HepG2 (cell line): Measurements from ENCODE around the gene PRXL2B. TPM values are rescaled to one million over a fixed set of nuclear protein-coding genes. Genes with fewer than 3 reads are reported as not detected.

Source experiments
- BATF2 ChIP-seq: sonication (generic); formaldehyde crosslinking; IDR thresholded peaks from 2 replicates; pipeline ENCODE4 v1.8.0; 2022; ENCODE audit warnings: mild to moderate bottlenecking, missing genetic modification reagents, moderate library complexity
- GPBP1L1 ChIP-seq: sonication (generic); formaldehyde crosslinking; IDR thresholded peaks from 2 replicates; pipeline ENCODE4 v1.5.0; 2020; ENCODE audit warnings: mild to moderate bottlenecking, missing genetic modification reagents
- HOXA3 ChIP-seq: sonication (generic); formaldehyde crosslinking; IDR thresholded peaks from 2 replicates; pipeline ENCODE4 v1.5.0; 2020; ENCODE audit warnings: missing genetic modification reagents
- MAF1 ChIP-seq: sonication (generic); formaldehyde crosslinking; IDR thresholded peaks from 2 replicates; pipeline ENCODE4 v1.5.0; 2020; ENCODE audit warnings: missing genetic modification reagents, borderline replicate concordance
- MIER3 ChIP-seq: IDR thresholded peaks from 2 replicates; pipeline ENCODE4 v1.6.1; 2016; ENCODE audit warnings: missing compliant biosample characterization, borderline replicate concordance
- PRPF4 ChIP-seq: fragments of 200-400 bp; formaldehyde crosslinking; IDR thresholded peaks from 2 replicates; pipeline ENCODE4 v1.6.1; 2016; ENCODE audit warnings: low read length, low read depth; ENCODE audit not compliant: poor library complexity, severe bottlenecking
- RARG ChIP-seq: sonication (generic); formaldehyde crosslinking; IDR thresholded peaks from 2 replicates; pipeline ENCODE4 v1.4.0; 2020; ENCODE audit warnings: low read depth, mild to moderate bottlenecking, missing genetic modification reagents
- SMAD9 ChIP-seq: sonication (generic); formaldehyde crosslinking; IDR thresholded peaks from 2 replicates; pipeline ENCODE4 v1.5.1; 2020; ENCODE audit warnings: mild to moderate bottlenecking, missing genetic modification reagents
- SOX6 ChIP-seq, 2 experiments: fragments of 450-650 bp in 1 of 2; sonication (generic) in 1 of 2; formaldehyde crosslinking in 1 of 2; IDR thresholded peaks; 2 replicates each; pipeline versions ENCODE4 v1.4.0 to v1.6.1; 2017 to 2020; ENCODE audit warnings: antibody characterized with exemption in 1 of 2, mild to moderate bottlenecking in 1 of 2, missing genetic modification reagents in 1 of 2
- TAF1 ChIP-seq: sonication (generic); formaldehyde crosslinking; IDR thresholded peaks from 2 replicates; pipeline ENCODE4 v1.4.0; 2020; ENCODE audit warnings: missing genetic modification reagents
- ZNF207 ChIP-seq: fragments of 450-650 bp; IDR thresholded peaks from 2 replicates; pipeline ENCODE4 v1.6.1; 2016; ENCODE audit warnings: antibody characterized with exemption, borderline replicate concordance
- ZNF230 ChIP-seq: sonication (generic); formaldehyde crosslinking; IDR thresholded peaks from 2 replicates; pipeline ENCODE4 v1.4.0; 2020; ENCODE audit warnings: mild to moderate bottlenecking, missing genetic modification reagents
- ZNF343 ChIP-seq: sonication (generic); formaldehyde crosslinking; IDR thresholded peaks from 2 replicates; pipeline ENCODE4 v1.4.0; 2020; ENCODE audit warnings: mild to moderate bottlenecking, missing genetic modification reagents
- polyA plus RNA-seq, 8 experiments: library from polyadenylated mRNA; depleted of rRNA in 3 of 8; stranded (reverse) in 7 of 8; unstranded in 1 of 8; fragments of >200 nt; fragmentation: Illumina TruSeq in 4 of 8; extraction: Trizol in 4 of 8; gene quantifications; 2 replicates each; pipeline versions ENCODE4 v1.2.1 to v1.2.3, GENCODE V29; 2011 to 2016; ENCODE audit warnings: low read depth in 4 of 8, missing spikeins in 1 of 8, mixed read lengths in 1 of 8; ENCODE audit not compliant: insufficient read depth in 1 of 8
- total RNA-seq, 5 experiments: library from RNA; depleted of rRNA; stranded (reverse); fragments of >200 nt; fragmentation: Illumina TruSeq; extraction: Trizol; gene quantifications; 2 replicates each; pipeline ENCODE4 v1.2.3, GENCODE V29; 2016; ENCODE audit warnings: low read depth in 1 of 5
- TF ChIP-seq, protein P1 (sequence below): sonication (generic); formaldehyde crosslinking; IDR thresholded peaks from 2 replicates; pipeline ENCODE4 v1.4.0; 2020; ENCODE audit warnings: missing genetic modification reagents
- TF ChIP-seq, protein P2 (sequence below): sonication (generic); formaldehyde crosslinking; IDR thresholded peaks from 2 replicates; pipeline ENCODE4 v1.5.0; 2020; ENCODE audit warnings: missing genetic modification reagents
- TF ChIP-seq, protein P3 (sequence below): sonication (generic); formaldehyde crosslinking; IDR thresholded peaks from 2 replicates; pipeline ENCODE4 v1.5.1; 2020; ENCODE audit warnings: mild to moderate bottlenecking, missing genetic modification reagents

Gene PRXL2B
- total and polyA plus RNA-seq, 2 of the 13 experiments (the other 11 are each of a cell fraction or from before 2014, with no cell fraction given) = 16.8 to 22.1 TPM

DNA sequence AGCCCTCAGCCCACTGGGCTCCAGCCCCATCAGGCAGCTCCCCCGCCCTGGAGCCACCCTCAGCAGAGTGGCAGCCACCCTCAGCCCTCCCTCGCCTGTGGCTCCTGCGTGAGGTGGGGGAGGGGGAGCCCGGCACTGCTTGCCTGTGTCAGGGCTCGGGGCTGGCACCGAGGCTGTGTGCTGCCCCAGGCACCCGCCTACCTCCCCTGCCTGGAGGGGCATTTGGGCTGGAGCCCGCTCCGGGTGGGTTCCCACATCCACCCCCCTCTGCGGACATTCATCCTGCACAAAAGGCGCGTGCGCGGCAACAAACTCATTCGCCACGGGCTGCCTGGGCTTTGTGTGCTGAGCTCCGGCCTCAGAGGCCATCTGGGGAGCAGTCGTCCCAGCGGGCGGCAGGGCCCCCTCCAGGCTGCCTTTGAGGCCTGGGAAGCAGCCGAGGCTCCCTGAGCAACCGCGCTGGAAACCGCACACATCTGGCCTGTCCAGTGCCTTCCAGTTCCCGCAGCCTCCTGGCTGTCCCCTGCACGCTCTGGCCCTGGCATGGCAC is 43.0 kb upstream of the PRXL2B start (continued):
- TF ChIP-seq SOX6 (IDR thresholded peaks at IDR 0.05) (no peak), SOX6 (CRISPR knock-in tag; IDR thresholded peaks at IDR 0.05) (no peak), MAF1 (CRISPR knock-in tag) (no peak), ZNF230 (CRISPR knock-in tag) (0 out of 2 replicates have a peak, but pooled peaks have one; percentile 32), HOXA3 (CRISPR knock-in tag) (peak; percentile 15; the same call in 1 of the 2 replicates), PRPF4 (no peak), GPBP1L1 (CRISPR knock-in tag) (no peak), SMAD9 (CRISPR knock-in tag) (no peak), TAF1 (CRISPR knock-in tag) (peak; percentile 16; the same call in 1 of the 2 replicates), BATF2 (CRISPR knock-in tag) (no peak), MIER3 (no peak), RARG (CRISPR knock-in tag) (no peak), ZNF207 (no peak), ZNF343 (CRISPR knock-in tag) (0 out of 2 replicates have a peak, but pooled peaks have one; percentile 61)
- TF ChIP-seq, protein P1, sequence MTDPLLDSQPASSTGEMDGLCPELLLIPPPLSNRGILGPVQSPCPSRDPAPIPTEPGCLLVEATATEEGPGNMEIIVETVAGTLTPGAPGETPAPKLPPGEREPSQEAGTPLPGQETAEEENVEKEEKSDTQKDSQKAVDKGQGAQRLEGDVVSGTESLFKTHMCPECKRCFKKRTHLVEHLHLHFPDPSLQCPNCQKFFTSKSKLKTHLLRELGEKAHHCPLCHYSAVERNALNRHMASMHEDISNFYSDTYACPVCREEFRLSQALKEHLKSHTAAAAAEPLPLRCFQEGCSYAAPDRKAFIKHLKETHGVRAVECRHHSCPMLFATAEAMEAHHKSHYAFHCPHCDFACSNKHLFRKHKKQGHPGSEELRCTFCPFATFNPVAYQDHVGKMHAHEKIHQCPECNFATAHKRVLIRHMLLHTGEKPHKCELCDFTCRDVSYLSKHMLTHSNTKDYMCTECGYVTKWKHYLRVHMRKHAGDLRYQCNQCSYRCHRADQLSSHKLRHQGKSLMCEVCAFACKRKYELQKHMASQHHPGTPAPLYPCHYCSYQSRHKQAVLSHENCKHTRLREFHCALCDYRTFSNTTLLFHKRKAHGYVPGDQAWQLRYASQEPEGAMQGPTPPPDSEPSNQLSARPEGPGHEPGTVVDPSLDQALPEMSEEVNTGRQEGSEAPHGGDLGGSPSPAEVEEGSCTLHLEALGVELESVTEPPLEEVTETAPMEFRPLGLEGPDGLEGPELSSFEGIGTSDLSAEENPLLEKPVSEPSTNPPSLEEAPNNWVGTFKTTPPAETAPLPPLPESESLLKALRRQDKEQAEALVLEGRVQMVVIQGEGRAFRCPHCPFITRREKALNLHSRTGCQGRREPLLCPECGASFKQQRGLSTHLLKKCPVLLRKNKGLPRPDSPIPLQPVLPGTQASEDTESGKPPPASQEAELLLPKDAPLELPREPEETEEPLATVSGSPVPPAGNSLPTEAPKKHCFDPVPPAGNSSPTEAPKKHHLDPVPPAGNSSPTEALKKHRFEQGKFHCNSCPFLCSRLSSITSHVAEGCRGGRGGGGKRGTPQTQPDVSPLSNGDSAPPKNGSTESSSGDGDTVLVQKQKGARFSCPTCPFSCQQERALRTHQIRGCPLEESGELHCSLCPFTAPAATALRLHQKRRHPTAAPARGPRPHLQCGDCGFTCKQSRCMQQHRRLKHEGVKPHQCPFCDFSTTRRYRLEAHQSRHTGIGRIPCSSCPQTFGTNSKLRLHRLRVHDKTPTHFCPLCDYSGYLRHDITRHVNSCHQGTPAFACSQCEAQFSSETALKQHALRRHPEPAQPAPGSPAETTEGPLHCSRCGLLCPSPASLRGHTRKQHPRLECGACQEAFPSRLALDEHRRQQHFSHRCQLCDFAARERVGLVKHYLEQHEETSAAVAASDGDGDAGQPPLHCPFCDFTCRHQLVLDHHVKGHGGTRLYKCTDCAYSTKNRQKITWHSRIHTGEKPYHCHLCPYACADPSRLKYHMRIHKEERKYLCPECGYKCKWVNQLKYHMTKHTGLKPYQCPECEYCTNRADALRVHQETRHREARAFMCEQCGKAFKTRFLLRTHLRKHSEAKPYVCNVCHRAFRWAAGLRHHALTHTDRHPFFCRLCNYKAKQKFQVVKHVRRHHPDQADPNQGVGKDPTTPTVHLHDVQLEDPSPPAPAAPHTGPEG (CRISPR knock-in tag) = no peak; the same call in 1 of the 2 replicates
- TF ChIP-seq, protein P2, sequence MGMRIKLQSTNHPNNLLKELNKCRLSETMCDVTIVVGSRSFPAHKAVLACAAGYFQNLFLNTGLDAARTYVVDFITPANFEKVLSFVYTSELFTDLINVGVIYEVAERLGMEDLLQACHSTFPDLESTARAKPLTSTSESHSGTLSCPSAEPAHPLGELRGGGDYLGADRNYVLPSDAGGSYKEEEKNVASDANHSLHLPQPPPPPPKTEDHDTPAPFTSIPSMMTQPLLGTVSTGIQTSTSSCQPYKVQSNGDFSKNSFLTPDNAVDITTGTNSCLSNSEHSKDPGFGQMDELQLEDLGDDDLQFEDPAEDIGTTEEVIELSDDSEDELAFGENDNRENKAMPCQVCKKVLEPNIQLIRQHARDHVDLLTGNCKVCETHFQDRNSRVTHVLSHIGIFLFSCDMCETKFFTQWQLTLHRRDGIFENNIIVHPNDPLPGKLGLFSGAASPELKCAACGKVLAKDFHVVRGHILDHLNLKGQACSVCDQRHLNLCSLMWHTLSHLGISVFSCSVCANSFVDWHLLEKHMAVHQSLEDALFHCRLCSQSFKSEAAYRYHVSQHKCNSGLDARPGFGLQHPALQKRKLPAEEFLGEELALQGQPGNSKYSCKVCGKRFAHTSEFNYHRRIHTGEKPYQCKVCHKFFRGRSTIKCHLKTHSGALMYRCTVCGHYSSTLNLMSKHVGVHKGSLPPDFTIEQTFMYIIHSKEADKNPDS (CRISPR knock-in tag) = no peak
- TF ChIP-seq, protein P3, sequence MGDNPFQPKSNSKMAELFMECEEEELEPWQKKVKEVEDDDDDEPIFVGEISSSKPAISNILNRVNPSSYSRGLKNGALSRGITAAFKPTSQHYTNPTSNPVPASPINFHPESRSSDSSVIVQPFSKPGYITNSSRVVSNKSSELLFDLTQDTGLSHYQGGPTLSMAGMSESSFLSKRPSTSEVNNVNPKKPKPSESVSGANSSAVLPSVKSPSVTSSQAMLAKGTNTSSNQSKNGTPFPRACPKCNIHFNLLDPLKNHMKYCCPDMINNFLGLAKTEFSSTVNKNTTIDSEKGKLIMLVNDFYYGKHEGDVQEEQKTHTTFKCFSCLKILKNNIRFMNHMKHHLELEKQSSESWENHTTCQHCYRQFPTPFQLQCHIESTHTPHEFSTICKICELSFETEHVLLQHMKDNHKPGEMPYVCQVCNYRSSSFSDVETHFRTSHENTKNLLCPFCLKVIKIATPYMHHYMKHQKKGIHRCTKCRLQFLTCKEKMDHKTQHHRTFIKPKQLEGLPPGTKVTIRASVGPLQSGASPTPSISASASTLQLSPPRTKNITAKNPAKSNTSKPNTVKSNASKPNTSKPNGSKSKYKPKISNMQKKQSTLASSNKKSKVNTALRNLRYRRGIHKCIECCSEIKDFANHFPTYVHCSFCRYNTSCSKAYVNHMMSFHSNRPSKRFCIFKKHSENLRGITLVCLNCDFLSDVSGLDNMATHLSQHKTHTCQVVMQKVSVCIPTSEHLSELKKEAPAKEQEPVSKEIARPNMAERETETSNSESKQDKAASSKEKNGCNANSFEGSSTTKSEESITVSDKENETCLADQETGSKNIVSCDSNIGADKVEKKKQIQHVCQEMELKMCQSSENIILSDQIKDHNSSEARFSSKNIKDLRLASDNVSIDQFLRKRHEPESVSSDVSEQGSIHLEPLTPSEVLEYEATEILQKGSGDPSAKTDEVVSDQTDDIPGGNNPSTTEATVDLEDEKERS = no peak
